ENCODE results near the gene FA2H. TPM values are rescaled to one million over a fixed set of nuclear protein-coding genes. Genes with fewer than 3 reads are reported as not detected.

FA2H gene
- total and polyA plus RNA-seq, 10 of the 15 experiments (the other 5 are each of a cell fraction or from before 2014, with no cell fraction given), result 0.05 to 0.73 (median 0.51) TPM; not detected in 3

DNA sequence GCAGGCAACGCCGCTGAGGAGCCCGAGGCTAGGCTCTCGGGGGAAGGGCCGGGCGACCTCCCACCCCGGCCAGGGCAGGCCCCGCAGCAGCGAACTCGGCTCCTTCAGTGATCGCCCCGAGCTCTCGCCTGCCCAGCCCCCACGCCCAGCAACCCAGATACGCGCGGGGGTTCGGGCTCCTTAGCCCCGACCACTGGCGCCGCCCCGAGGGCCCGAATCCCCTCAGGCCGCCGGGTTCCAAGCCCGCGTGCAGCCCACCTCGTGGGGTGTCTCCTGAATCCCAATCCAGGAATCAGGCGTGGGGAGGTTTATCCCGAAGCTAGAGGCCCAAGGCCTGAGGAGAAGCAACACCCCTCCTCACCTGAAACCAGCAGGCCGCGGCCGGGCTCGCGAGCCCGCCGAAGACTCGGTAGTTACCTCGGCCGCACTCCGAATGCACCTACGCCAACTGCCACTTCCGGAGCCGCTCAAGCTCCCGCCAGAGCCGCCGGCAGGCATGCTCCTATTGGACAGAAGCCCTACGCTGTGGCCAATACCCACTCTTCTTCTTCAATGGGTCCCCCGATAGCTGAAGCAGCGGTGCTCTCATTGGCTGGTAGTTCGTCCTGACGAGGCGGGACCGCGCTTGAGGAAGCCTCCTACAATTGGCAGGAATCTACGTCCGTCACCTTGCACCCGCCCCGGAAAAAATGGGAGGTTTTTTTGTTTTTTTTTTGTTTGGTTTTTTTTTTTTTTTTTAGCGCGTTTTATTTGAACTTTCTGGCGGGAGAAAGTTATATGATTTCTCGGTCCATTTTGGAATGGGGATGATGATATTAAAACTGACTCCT is 108.0 kb downstream of the FA2H start, which contains the start of gene RFWD3 (continued):
- no peak for TF ChIP-seq CUX1 (IDR thresholded peaks at IDR 0.05; ENCODE audit: insufficient replicate concordance, low read depth, low read length)
- TF ChIP-seq, protein P1, sequence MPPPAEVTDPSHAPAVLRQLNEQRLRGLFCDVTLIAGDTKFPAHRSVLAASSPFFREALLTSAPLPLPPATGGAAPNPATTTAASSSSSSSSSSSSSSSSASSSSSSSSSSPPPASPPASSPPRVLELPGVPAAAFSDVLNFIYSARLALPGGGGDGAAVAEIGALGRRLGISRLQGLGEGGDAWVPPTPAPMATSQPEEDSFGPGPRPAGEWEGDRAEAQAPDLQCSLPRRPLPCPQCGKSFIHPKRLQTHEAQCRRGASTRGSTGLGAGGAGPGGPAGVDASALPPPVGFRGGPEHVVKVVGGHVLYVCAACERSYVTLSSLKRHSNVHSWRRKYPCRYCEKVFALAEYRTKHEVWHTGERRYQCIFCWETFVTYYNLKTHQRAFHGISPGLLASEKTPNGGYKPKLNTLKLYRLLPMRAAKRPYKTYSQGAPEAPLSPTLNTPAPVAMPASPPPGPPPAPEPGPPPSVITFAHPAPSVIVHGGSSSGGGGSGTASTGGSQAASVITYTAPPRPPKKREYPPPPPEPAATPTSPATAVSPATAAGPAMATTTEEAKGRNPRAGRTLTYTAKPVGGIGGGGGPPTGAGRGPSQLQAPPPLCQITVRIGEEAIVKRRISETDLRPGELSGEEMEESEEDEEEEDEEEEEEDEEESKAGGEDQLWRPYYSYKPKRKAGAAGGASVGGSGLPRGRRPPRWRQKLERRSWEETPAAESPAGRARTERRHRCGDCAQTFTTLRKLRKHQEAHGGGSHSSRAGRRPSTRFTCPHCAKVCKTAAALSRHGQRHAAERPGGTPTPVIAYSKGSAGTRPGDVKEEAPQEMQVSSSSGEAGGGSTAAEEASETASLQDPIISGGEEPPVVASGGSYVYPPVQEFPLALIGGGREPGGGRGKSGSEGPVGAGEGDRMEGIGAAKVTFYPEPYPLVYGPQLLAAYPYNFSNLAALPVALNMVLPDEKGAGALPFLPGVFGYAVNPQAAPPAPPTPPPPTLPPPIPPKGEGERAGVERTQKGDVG (CRISPR knock-in tag; IDR thresholded peaks at IDR 0.05), result no peak
- no peak for TF ChIP-seq BCL11A (IDR thresholded peaks at IDR 0.05; ENCODE audit: low read depth, low read length)
- no peak for TF ChIP-seq EP300 (IDR thresholded peaks at IDR 0.05; ENCODE audit: borderline replicate concordance in 1 of 2, control insufficient read depth in 1 of 2, low read depth in 2 of 2, low read length in 2 of 2)
- TF ChIP-seq RFX5 (IDR thresholded peaks at IDR 0.05; ENCODE audit: low read depth, low read length), result peak; percentile 62; the same call in 1 of the 2 replicates
- no peak for TF ChIP-seq NR2C2 (IDR thresholded peaks at IDR 0.05; ENCODE audit: borderline replicate concordance, control insufficient read depth, insufficient read length, low read depth)
- 0 out of 2 replicates have a peak, but pooled peaks have one; percentile 74 for TF ChIP-seq SMAD5 (IDR thresholded peaks at IDR 0.05; ENCODE audit: low read depth)
- TF ChIP-seq EED (IDR thresholded peaks at IDR 0.05; ENCODE audit: low read depth), result no peak
- TF ChIP-seq ZZZ3 (IDR thresholded peaks at IDR 0.05; ENCODE audit: control insufficient read depth, insufficient read length, low read depth), result no peak
- peak; percentile 64 for TF ChIP-seq HCFC1 (IDR thresholded peaks at IDR 0.05; ENCODE audit: low read length)
- TF ChIP-seq IKZF2 (IDR thresholded peaks at IDR 0.05), result no peak; a peak in 1 of 4 replicates
- TF ChIP-seq EGR1 (IDR thresholded peaks at IDR 0.05; ENCODE audit: borderline replicate concordance in 1 of 2, low read depth in 2 of 2, low read length in 2 of 2), result peak in 1 of 2 experiments; percentile 27; a peak in 1 of 3 replicates
- peak; percentile 99 for TF ChIP-seq PKNOX1 (IDR thresholded peaks at IDR 0.05)
- TF ChIP-seq HDAC2 (IDR thresholded peaks at IDR 0.05), result no peak
- TF ChIP-seq WRNIP1 (IDR thresholded peaks at IDR 0.05; ENCODE audit: borderline replicate concordance, low read depth, low read length), result 0 out of 2 replicates have a peak, but pooled peaks have one; percentile 62
- TF ChIP-seq CREB1 (IDR thresholded peaks at IDR 0.05; ENCODE audit: low read depth), result peak; percentile 93
- no peak for TF ChIP-seq HDAC6 (IDR thresholded peaks at IDR 0.05; ENCODE audit: unreplicated experiment)
- no peak for TF ChIP-seq ZNF274 (IDR thresholded peaks at IDR 0.05; ENCODE audit: insufficient read depth, insufficient read length)
- no peak for TF ChIP-seq KDM1A (IDR thresholded peaks at IDR 0.05; ENCODE audit: borderline replicate concordance)
